Globus pallidus (tissue), 1 donor: ENCODE results near the gene SLC37A4.
A peak's percentile ranks its signal among the peaks of the same experiment; 100 is the strongest.
"Not testable (repeated sequence)": the region's sequence is repeated elsewhere in the genome, so short reads cannot be mapped to it uniquely, and the experiment has no call there.

Source experiments
- DNase-seq: peaks from one replicate; pipeline ENCODE4 v3.0.0-alpha.2; 2015; ENCODE audit warnings: low spot score

SLC37A4 gene

GRCh38 chr11:119030329-119031047 lies at the start of gene SLC37A4:
Gene SLC37A4, minus strand, starts transcription at chr11:119030877.
- peak; percentile 97 for DNase-seq

GRCh38 chr11:119078675-119079420 lies 48.2 kb upstream of the SLC37A4 start:
- DNase-seq, result no peak

- no peak for DNase-seq
These were observed 47.2 kb upstream of the SLC37A4 start for GRCh38 chr11:119077839-119078238.

GRCh38 chr11:119067371-119068222 lies 36.9 kb upstream of the SLC37A4 start, which contains the start of gene VPS11:
Gene VPS11, plus strand, starts transcription at chr11:119067818. Its CDS starts 6 bp downstream, at chr11:119067824.
- peak; percentile 96 for DNase-seq

- DNase-seq, result no peak
These were observed 34.7 kb upstream of the SLC37A4 start for GRCh38 chr11:119065369-119065768.

GRCh38 chr11:119062779-119063178 lies 32.1 kb upstream of the SLC37A4 start:
- no peak for DNase-seq

GRCh38 chr11:119061256-119061655 lies 30.6 kb upstream of the SLC37A4 start:
- no peak for DNase-seq

GRCh38 chr11:119059128-119059527 lies 28.5 kb upstream of the SLC37A4 start:
- not testable (repeated sequence) for DNase-seq

- DNase-seq, result peak; percentile 95
These were observed 26.5 kb upstream of the SLC37A4 start, which contains the start of gene HYOU1 for GRCh38 chr11:119057000-119057769. Gene HYOU1, minus strand, starts transcription at chr11:119057205. Its CDS starts 1,045 bp downstream, at chr11:119056160.

GRCh38 chr11:119056421-119056999 lies 25.8 kb upstream of the SLC37A4 start:
- no peak for DNase-seq

- DNase-seq, result peak; percentile 26
These were observed 25.2 kb upstream of the SLC37A4 start for GRCh38 chr11:119055901-119056300.

GRCh38 chr11:119054418-119054817 lies 23.7 kb upstream of the SLC37A4 start:
- no peak for DNase-seq

GRCh38 chr11:119052163-119052814 lies 21.6 kb upstream of the SLC37A4 start:
- no peak for DNase-seq

- DNase-seq, result no peak
These were observed 20.9 kb upstream of the SLC37A4 start for GRCh38 chr11:119051440-119052162.

GRCh38 chr11:119049081-119049480 lies 18.4 kb upstream of the SLC37A4 start:
- no peak for DNase-seq

GRCh38 chr11:119048644-119049043 lies 18.0 kb upstream of the SLC37A4 start:
- no peak for DNase-seq

GRCh38 chr11:119047205-119047604 lies 16.5 kb upstream of the SLC37A4 start:
- DNase-seq, result no peak

- no peak for DNase-seq
These were observed 15.8 kb upstream of the SLC37A4 start for GRCh38 chr11:119046489-119046888.

- DNase-seq, result no peak
These were observed 14.0 kb upstream of the SLC37A4 start for GRCh38 chr11:119044708-119045107.

GRCh38 chr11:119042927-119043326 lies 12.2 kb upstream of the SLC37A4 start:
- no peak for DNase-seq
